NCI-H2171 treated with DMSO at 0.1 percent for 48 hours (cell line): Measurements from ENCODE around the gene SETD1B.
"Not testable (repeated sequence)": the region's sequence is repeated elsewhere in the genome, so short reads cannot be mapped to it uniquely, and the experiment has no call there.

Source experiments
- DNase-seq: peaks from one replicate; lab custom pipeline; 2025; lab: John Stamatoyannopoulos, UW

The SETD1B gene

DNA sequence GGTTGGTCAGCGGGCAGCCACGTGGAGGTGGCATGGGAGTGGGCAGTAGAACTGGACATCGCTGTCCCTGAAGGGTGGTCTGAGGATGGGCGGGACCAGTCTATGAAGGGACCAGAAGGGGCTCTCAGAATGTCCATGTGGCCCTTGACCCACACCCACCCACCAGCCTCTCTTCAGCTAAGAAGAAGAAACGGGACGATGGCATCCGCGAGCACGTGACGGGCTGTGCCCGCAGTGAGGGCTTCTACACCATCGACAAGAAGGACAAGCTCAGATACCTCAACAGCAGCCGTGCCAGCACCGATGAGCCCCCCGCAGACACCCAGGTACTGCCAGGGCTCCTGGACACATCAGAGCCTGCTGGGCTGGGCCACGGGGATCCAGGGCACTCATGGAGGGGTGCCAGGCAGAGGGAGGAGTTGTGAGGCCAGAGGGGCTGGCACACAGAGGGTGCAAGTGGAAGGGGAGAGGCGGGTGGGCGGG is 21.3 kb downstream of the SETD1B start:
- no peak for DNase-seq

GRCh38 chr12:121826318-121827150 is 22.7 kb downstream of the SETD1B start:
- DNase-seq: no peak

DNA sequence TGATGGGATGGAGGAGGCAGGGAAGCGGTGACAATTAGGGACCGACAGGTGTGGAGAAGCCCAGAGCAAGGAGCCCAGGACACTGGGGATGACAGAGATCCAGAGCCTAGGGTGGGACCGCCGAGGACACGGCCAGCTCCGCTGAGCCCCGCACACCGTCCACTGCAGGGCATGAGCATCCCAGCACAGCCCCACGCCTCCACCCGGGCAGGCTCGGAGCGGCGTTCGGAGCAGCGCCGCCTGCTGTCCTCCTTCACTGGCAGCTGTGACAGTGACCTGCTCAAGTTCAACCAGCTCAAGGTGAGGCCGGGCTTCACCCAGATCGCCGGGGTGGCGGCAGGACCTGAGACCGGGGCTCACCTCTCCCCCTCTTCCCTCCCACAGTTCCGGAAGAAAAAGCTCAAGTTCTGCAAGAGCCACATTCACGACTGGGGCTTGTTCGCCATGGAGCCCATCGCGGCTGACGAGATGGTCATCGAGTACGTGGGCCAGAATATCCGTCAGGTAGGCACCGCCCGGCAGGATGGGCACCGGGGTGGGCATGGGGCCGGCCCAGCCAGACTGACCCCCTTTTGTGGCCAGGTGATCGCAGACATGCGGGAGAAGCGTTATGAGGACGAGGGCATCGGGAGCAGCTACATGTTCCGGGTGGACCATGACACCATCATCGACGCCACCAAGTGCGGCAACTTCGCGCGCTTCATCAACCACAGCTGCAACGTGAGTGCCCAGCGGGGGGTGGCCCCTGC is 23.7 kb downstream of the SETD1B start:
- no peak for DNase-seq

GRCh38 chr12:121828306-121828705 is 24.5 kb downstream of the SETD1B start:
- DNase-seq: no peak

- DNase-seq: no peak
Measured at GRCh38 chr12:121828826-121829225, 25.0 kb downstream of the SETD1B start.

- no peak for DNase-seq
Measured at GRCh38 chr12:121829250-121829918, 25.6 kb downstream of the SETD1B start.

GRCh38 chr12:121830134-121830533 is 26.3 kb downstream of the SETD1B start:
- DNase-seq: no peak

GRCh38 chr12:121830588-121831265 is 26.9 kb downstream of the SETD1B start:
- DNase-seq: no peak

DNA sequence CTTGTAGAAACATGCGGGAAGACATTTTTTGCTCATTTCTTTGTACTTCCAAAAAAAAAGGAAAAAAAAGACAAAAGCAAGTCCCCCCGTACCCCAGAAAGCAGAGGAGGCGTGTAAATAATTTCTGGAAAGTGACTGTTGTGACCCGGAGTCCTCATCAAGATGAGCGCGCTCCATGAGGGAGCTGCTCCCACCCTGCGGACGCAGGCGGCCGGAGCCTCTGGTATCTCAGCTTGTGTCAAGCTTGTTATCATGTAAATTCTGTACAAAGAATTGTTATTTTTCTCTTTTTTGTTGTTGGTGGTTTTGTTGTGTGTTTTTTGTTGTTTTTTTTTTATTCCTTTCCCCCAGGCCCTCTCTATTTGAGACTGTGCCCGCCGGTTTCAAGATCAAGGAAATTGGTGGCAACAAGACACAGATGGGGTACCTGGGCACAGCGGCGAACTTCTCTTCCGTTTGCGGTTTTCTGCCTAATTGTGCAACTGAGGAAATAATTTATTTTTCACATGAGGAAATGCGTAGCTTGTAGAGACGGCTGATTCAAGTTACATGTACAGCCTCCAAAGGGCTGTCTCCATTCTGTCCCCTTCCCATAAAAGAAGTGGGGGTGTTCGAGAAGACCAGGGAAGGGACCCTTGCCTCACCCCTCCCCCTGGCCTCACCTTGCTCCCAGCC is 27.9 kb downstream of the SETD1B start:
- no peak for DNase-seq

- no peak for DNase-seq
Measured at GRCh38 chr12:121837680-121838079, 33.9 kb downstream of the SETD1B start.

GRCh38 chr12:121838126-121838525 is 34.3 kb downstream of the SETD1B start:
- DNase-seq: no peak

GRCh38 chr12:121839106-121839992 is 35.5 kb downstream of the SETD1B start:
- DNase-seq: peak; percentile 98

DNA sequence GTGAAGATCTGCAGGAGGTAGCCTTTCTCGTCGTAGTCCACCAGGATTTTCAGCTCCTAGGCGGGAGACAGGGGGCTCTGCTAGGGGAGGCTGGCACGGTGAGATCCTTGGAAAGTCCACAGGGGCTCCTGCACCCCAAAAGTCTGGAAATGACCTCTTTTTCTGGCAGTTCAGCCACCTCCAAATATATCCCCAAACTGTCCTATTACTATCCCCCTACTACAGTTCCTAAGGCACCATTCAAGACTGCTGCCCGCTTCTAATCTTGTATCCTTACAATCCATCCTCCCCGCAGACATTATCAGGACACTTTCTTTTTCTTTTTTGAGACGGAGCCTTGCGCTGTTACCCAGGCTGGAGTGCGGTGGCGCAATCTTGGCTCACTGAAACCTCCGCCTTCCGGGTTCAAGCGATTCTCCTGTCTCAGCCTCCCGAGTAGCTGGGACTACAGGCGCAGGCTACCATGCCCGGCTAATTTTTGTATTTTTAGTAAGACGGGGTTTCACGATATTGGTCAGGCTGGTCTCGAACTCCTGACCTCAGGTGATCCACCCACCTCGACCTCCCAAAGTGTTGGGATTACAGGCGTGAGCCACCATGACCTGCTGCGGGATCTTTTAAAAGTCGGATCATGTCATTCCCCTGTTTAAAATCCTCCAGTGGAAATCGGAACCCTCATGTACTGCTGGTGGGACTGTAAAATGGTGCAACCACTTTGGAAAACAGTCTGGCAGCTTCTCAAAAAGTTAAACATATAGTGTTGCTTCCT is 36.4 kb downstream of the SETD1B start:
- no peak for DNase-seq

DNA sequence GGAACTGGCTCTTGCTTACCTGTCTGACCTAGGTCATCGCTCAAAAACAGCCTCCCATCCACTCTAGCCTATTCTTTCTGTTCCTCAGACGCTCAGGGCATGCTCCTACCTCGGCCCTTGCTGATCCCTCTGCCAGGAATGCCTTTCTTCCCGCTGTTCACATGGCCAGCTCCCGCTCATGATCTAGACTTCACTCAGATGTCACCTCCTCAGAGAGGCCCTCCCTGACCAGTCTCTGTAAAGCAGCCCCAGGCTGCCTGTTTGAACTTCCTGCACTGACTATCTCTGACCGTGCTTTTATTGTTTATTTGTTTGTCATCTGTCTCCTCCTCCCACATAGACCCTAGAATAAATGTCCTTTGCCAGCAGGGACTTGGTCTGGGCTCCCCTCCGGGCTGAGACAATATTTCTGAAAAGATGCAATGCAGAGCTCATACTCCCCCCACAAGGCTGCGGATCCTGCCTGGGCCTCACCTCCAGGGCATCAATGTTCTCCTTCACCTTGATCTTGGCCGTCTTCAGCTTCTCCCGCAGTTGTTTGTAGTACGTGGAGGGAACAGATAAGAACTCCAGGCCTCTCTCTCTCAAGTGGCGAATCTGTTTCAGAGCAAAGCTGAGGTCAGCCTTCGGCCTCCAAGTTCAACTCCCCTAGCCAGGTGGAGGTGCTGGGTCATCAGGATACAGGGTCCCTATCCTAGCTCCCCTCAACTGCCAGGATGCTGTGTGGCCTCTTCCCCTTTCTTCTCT is 39.6 kb downstream of the SETD1B start:
- DNase-seq: no peak

GRCh38 chr12:121845701-121846100 is 41.9 kb downstream of the SETD1B start:
- DNase-seq: no peak

DNA sequence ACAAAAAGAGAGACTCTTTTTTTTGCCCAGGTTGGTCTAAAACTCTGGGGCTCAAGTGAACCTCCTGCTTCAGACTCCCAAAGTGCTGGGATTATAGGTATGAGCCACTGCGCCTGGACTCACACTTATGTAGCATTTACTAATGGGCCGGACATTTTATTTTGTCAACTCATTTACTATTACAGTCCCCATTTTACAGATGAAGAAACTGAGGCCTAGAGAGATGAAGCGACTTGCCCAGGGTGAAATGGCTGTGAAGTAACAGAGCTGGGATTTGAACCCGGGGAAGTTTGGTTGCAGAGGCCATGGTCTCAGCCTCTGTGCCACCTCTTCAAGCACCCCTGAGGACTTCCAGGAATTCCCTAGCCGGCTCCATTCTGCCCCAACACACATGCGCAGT is 45.4 kb downstream of the SETD1B start:
- no peak for DNase-seq

DNA sequence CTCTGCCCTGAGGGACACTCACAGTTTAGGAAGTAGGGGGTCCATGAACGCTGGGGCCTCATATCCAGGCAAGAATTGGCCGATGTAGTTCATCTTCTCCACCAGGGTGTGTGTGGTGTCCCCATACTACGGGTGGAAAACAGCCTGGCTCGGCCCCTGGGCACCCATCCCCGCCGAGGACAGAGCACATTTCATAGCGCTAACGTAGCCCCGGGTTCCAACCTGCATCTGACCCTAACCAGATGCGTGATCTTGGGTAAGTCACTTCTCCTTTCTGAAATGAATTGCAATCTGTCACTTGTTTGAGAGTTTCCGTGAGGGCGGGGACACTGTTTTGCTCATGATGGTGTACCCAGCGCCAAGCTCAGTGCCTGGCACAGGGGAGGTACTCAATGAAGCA is 45.9 kb downstream of the SETD1B start:
- no peak for DNase-seq

DNA sequence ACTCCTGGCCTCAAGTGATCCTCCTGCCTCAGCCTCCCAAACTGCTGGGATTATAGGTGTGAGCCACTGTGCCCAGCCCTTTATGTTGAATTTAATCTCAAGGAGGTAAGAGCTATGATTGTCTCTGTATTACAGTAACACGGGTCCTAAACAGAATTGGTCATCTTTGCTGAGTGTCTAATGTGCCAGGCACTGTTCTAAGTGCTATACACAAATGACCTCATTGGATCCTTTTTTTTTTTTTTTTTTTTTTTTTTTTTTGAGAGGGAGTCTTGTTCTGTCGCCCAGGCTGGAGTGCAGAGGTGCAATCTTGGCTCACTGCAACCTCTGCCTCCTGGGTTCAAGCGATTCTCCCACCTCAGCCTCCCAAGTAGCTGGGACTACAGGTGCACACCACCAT is 48.6 kb downstream of the SETD1B start:
- not testable (repeated sequence) for DNase-seq
